GM12878 (cell line): Measurements from ENCODE around the gene SLC34A1.

Experiments
- BRCA1 ChIP-seq: IDR thresholded peaks from 2 replicates; pipeline ENCODE4 v1.6.1; 2011; ENCODE audit warnings: low read depth, low read length, improper control_type of control experiment
- CTCF ChIP-seq, 3 experiments: IDR thresholded peaks in 2 of 3; conservative IDR thresholded peaks in 1 of 3; 2 replicates each; pipeline ENCODE4 v1.5.1; 2011; ENCODE audit warnings: low read depth in 3 of 3, low read length in 3 of 3, mild to moderate bottlenecking in 3 of 3, control low read depth in 2 of 3, moderate library complexity in 2 of 3, inconsistent platforms in 1 of 3, mixed read lengths in 1 of 3; ENCODE audit not compliant: control insufficient read depth in 2 of 3, insufficient read depth in 1 of 3; ENCODE audit errors: extremely low read depth in 1 of 3
- MXI1 ChIP-seq: fragments of 150-350 bp; IDR thresholded peaks from 2 replicates; pipeline ENCODE4 v1.6.1; 2011; ENCODE audit warnings: low read depth, mild to moderate bottlenecking, inconsistent platforms, low read length, improper control_type of control experiment
- MYB ChIP-seq: fragments of 150-350 bp; IDR thresholded peaks from 2 replicates; pipeline ENCODE4 v1.6.1; 2014; ENCODE audit warnings: mild to moderate bottlenecking, low read depth, low read length, borderline replicate concordance
- NR2C2 ChIP-seq: IDR thresholded peaks from 2 replicates; pipeline ENCODE4 v1.6.1; 2011; ENCODE audit warnings: borderline replicate concordance, low read depth; ENCODE audit not compliant: control insufficient read depth, insufficient read length
- NRF1 ChIP-seq: conservative IDR thresholded peaks from 2 replicates; pipeline ENCODE4 v1.6.1; 2011; ENCODE audit warnings: mild to moderate bottlenecking, low read depth, low read length, improper control_type of control experiment
- POLR2A ChIP-seq: IDR thresholded peaks from 2 replicates; pipeline ENCODE4 v1.6.1; 2011; ENCODE audit warnings: low read depth, mild to moderate bottlenecking, low read length
- POLR2AphosphoS5 ChIP-seq: IDR thresholded peaks from 2 replicates; pipeline ENCODE4 v1.6.1; 2011; ENCODE audit warnings: mild to moderate bottlenecking, low read length, inconsistent platforms
- RCOR1 ChIP-seq: conservative IDR thresholded peaks from 2 replicates; pipeline ENCODE4 v1.6.1; 2012; ENCODE audit warnings: low read depth, low read length, improper control_type of control experiment
- REST ChIP-seq: IDR thresholded peaks from 2 replicates; pipeline ENCODE4 v1.6.1; 2012; ENCODE audit warnings: mild to moderate bottlenecking, low read depth, low read length
- ZNF207 ChIP-seq: fragments of 450-650 bp; IDR thresholded peaks from 2 replicates; pipeline ENCODE4 v1.6.1; 2014; ENCODE audit warnings: antibody characterized with exemption, mild to moderate bottlenecking, borderline replicate concordance

GRCh38 chr5:177402271-177403043 lies 18.2 kb downstream of the SLC34A1 start:
- no peak for TF ChIP-seq POLR2A
- peak; percentile 36 to 70 (median 53); a peak in 5 of 6 replicates for TF ChIP-seq CTCF (IDR thresholded peaks at IDR 0.05 in 2 of 3, conservative IDR thresholded peaks at IDR 0.05 in 1 of 3; ENCODE audit: control insufficient read depth in 2 of 3, extremely low read depth in 1 of 3, insufficient read depth in 1 of 3, low read depth in 3 of 3, low read length in 3 of 3)
- TF ChIP-seq REST, result no peak
- TF ChIP-seq MXI1, result no peak
- TF ChIP-seq NRF1, result no peak
- TF ChIP-seq RCOR1, result no peak
- TF ChIP-seq BRCA1, result no peak
- TF ChIP-seq POLR2AphosphoS5, result no peak
- TF ChIP-seq MYB, result no peak
- no peak for TF ChIP-seq NR2C2
- TF ChIP-seq ZNF207, result no peak
